Mammary epithelial cell (primary cell): ENCODE results near the gene FGD6.
A peak's percentile ranks its signal among the peaks of the same experiment; 100 is the strongest.

Experiments used
- CTCF ChIP-seq, 2 donors: IDR thresholded peaks in 1 of 2; conservative IDR thresholded peaks in 1 of 2; 2 replicates each; pipeline ENCODE4 v1.5.1; 2011 to 2012; ENCODE audit warnings: inconsistent platforms in 2 of 2, low read length in 2 of 2, mild to moderate bottlenecking in 2 of 2, control low read depth in 1 of 2, low read depth in 1 of 2; ENCODE audit not compliant: insufficient read depth in 1 of 2; ENCODE audit errors: extremely low read depth in 1 of 2
- EZH2 ChIP-seq: IDR thresholded peaks from 2 replicates; pipeline ENCODE4 v1.6.1; 2012; ENCODE audit warnings: low read length, inconsistent platforms, borderline replicate concordance

GRCh38 chr12:95117178-95117599, 100.1 kb downstream of the FGD6 start:
- TF ChIP-seq CTCF (conservative IDR thresholded peaks at IDR 0.05 in 1 of 2, IDR thresholded peaks at IDR 0.05 in 1 of 2; ENCODE audit: extremely low read depth in 1 of 2, insufficient read depth in 1 of 2, low read depth in 1 of 2, low read length in 2 of 2) (peak; percentile 67 to 71), EZH2 (no peak)
